AG10803 (cell line): Measurements from ENCODE around the gene KRT17.
"Not testable (repeated sequence)": the region's sequence is repeated elsewhere in the genome, so short reads cannot be mapped to it uniquely, and the experiment has no call there.

ENCODE experiments used
- DNase-seq: peaks from one replicate; pipeline ENCODE4 v3.0.0; 2010; ENCODE audit warnings: low read depth
- H3K4me3 ChIP-seq: 2 replicates; pipeline ENCODE4 v1.5.1; 2011; ENCODE audit warnings: mild to moderate bottlenecking, low read length, control low read depth
- TF ChIP-seq, protein P1 (sequence below): conservative IDR thresholded peaks from 2 replicates; pipeline ENCODE4 v1.5.1; 2011; ENCODE audit warnings: mild to moderate bottlenecking, low read length, control low read depth, inconsistent platforms

The KRT17 gene

DNA sequence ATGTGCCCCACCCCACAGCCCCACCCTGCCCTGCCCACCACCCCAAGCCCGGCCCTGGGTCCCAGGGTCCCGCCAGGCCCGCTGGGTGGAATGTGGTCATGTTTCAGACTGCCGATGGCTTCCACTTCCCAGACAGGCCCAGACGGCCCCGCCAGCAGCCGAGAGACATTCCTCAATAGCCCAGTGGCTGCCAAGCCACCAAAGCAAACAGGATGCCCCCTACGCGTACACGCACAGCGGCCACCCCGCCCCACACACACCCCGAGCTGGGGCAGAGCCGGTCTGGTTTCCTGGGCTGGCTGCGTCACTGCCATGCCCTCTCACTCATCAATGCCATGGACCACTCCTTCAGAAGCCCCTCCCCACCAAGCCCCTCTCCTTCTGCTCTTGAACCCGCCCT lies 1.2 kb upstream of the KRT17 start:
- DNase-seq: no peak
- TF ChIP-seq, protein P1, sequence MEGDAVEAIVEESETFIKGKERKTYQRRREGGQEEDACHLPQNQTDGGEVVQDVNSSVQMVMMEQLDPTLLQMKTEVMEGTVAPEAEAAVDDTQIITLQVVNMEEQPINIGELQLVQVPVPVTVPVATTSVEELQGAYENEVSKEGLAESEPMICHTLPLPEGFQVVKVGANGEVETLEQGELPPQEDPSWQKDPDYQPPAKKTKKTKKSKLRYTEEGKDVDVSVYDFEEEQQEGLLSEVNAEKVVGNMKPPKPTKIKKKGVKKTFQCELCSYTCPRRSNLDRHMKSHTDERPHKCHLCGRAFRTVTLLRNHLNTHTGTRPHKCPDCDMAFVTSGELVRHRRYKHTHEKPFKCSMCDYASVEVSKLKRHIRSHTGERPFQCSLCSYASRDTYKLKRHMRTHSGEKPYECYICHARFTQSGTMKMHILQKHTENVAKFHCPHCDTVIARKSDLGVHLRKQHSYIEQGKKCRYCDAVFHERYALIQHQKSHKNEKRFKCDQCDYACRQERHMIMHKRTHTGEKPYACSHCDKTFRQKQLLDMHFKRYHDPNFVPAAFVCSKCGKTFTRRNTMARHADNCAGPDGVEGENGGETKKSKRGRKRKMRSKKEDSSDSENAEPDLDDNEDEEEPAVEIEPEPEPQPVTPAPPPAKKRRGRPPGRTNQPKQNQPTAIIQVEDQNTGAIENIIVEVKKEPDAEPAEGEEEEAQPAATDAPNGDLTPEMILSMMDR: no peak
- H3K4me3 ChIP-seq: no peak overlapping the region

DNA sequence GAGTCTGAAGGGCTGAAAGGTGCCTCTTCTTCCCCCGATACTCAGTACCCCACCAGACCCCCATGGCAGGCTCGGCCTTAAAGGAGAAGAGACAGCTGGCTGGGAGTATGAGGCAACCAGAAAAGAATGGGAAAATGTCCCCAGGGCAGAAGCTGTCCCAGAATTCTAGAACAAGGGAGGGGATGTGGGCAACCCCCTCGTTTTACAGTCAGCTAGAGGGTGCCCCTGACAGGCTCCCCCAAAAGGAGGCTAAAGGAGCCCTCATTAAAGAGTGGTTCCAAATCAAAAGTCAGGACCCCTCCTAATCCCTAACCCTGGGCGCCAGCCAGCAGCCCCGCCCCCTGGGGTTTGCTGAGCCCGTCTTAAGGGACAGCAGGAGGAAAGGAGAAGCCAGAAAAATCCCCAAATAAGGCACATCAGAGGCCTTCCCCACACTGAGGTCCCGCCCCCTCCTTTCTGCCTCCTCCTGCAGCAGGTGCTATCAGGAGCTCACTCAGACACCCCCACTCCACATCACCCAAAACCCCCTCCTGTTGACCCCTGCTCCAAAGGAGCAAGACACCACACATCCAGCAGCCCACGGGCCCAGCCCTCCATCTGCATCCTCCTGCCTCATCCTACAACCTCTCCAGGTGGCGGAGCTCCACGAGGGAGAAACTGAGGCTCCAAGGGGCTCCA lies 1.1 kb downstream of the KRT17 start:
- DNase-seq, H3K4me3 ChIP-seq: not testable (repeated sequence)

DNA sequence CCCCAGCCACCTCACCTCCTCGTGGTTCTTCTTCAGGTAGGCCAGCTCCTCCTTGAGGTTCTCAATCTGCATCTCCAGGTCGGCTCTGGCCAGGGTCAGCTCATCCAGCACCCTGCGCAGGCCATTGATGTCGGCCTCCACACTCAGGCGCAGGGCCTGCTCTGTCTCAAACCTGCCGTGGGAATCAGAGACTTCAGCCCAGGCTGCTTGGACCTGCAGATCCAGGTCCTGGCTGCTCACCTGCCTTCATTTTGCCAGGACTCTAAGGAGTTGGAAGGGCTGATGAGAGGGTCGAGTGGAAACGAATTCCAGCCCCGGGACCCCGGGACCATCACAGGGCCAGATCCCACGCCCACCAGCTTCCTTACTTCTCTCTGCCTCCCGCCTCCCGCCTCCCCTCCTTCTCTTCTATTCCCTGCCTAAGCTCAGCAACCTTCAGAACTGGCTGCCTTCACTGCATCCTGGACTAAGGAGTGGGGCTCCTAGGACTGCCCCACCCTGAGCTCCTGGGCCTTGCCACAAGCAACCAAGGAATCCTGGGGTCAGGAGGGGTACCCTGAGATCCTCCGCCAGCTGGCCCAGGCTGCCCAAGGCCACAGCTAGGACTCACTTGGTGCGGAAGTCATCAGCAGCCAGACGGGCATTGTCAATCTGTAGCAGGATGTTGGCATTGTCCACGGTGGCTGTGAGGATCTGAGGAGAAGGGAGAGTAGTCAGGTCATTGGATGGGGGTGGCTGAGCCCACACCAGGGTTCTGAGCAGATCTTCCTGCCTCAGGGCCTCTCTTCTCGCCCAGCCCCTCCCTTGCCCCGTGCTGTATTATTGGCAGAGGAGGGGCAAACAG lies 1.8 kb downstream of the KRT17 start:
- not testable (repeated sequence) for H3K4me3 ChIP-seq, DNase-seq

DNA sequence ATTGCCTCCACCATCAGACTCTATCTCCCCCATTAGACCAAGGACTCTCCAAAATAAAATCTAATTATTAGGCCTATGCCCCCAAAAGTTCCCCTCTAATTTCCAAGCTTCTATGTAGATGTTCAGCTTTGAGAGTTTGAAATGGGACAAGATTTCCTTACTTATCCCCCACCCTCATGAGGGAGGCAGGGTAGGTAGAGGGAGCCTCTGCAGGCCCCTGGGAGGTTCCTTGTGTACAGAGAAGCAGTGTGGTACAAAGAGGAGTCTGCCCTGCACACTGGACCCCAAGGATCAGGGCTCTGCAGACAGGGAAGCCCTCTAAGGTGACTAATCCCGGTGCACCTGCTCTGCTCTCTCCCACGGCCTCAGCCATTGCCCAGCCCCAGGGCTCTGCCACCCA lies 2.5 kb downstream of the KRT17 start:
- TF ChIP-seq, protein P1: no peak
- H3K4me3 ChIP-seq: no peak overlapping the region
- DNase-seq: no peak

DNA sequence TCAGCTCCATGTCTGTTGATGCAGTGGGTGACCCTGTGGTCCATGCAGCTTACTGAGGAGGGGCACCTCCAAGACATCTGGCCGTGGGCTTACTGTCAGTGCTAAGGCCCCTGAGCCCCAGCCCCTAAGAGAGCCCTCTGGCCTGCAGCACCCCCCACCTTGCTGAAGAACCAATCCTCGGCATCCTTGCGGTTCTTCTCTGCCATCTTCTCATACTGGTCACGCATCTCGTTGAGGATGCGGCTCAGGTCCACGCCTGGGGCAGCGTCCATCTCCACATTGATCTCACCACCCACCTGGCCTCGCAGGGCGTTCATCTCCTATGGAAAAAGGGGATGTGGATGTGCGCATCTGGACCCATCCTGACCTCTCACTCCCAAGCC lies 2.9 kb downstream of the KRT17 start:
- not testable (repeated sequence) for DNase-seq, H3K4me3 ChIP-seq

DNA sequence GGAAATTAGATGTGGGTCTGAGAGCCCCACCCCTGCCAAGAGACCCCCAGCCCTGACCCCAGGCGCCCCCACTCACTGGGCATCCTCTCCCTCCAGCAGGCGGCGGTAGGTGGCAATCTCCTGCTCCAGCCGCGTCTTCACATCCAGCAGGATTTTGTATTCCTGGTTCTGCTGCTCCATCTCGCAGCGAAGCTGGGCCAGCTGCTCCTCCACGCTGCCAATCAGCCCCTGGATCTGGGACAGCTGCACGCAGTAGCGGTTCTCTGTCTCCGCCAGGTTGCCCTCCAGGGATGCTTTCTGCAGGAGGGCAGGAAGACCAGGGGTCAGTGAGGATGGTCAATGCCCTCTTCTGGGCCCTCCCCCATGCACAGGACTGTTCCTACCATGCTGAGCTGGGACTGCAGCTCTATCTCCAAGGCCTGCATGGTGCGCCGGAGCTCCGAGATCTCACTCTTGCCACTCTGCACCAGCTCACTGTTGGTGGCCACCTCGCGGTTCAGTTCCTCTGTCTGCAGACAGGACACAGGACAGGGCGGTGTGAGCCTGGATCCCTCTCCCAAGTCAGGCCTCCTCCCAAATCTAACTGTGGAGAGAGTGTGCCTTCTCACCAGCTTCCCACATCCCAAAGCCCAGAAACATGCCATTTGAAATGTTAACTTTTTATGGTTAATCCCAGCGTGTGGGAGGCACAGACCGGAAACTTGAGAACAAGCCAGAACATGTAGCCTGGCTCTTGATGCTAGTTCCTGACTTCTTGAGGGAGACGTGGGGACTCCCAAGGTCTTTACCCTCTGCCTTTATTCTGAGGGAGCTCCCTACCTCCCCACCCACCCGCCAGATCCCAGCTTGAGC lies 3.6 kb downstream of the KRT17 start:
- H3K4me3 ChIP-seq: no peak overlapping the region
- DNase-seq: peak; percentile 29
- TF ChIP-seq, protein P1: no peak

DNA sequence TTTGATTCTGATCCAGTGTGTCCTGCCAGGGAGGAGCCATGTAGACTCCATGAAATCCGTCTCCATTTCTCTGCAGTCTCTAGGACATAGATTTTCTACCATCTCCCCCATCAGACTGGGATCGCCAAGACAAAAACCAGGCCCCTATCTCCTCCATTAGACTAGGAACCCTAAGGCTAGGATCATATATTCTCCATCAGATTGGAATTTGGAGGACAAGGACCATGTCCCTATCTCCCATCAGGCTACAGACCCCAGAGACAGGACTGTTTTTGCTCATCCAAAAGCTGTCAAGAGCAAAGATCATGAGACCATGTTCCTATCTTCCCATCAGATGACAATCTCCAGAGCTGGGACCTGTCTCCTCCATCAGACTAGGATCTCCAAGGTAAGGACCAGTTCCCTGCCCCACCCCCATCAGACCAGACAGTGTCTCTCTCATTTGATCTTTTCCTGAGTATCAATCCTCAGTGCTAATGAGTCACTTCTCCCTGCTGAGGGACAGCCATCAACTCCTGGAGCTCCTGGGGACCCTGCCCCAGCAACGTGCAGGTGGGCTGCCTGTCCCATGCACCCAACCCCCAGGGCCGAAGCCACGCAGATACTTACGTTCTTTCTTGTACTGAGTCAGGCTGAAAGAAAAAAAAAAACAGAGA lies 4.3 kb downstream of the KRT17 start:
- not testable (repeated sequence) for H3K4me3 ChIP-seq

DNA sequence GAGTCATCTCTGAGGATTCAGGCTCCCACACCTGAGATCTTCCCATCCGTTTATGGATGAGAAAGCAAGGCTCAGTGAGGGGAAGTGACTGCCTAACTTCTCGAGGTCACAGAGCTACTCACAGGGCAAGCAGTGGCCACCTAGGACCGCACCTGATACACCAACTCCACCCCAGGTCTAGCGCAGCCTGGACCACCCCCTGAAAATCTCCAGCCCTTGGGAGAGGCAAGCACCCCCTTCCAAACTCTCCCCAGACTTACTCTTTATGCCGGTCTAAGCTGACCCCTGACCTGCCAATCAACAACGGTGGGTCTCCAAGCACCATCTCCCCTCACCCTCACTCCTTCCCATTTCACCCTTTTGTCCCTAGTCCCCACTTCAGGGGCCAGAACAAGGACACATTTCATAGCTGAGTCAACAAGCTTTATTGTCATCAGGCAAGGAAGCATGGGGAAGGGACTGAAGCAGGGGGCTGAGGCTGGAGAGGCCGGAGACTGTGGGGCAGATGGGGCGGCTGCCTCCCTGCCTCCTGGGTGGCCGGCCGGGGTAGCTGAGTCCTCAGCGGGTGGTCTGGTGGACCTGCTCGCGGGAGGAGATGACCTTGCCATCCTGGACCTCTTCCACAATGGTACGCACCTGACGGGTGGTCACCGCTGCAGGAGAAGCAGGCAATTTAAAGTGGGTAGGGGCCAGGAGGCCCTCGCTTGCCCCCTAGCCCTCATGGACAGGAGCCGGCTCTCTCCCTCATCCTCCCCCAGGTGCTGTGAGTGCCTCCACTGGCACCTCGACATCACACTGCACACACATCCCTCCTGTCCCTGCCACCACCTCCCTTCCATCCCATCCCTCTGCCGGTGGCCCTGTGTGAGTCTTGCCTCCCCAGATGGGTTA lies 5.1 kb downstream of the KRT17 start:
- no peak for DNase-seq
- TF ChIP-seq, protein P1: no peak
- no peak overlapping the region for H3K4me3 ChIP-seq

More for the DNA sequence above, 4.3 kb downstream of the KRT17 start:
- DNase-seq: not testable (repeated sequence)
